ENCODE measurements around the gene EN2. TPM values are rescaled to one million over a fixed set of nuclear protein-coding genes. Genes with fewer than 3 reads are reported as not detected.

Gene EN2
- total RNA-seq, 1 experiment from 2014 or later, result 1.5 TPM

- in situ Hi-C loops (cut with HindIII; ENCODE audit: low pct_unique_long_range_greater_than_20kb, low sequenced_read_pairs) (no loop called here), intact Hi-C loops (cut with micrococcal nuclease; ENCODE audit: unreplicated experiment) (no loop called here)
- CTCF ChIA-PET, result no interaction called here
- ATAC-seq, result no peak
- TF ChIP-seq REST (IDR thresholded peaks at IDR 0.05; ENCODE audit: insufficient read depth in 1 of 2, low read depth in 2 of 2, low read length in 1 of 2) (no peak), POLR2AphosphoS5 (IDR thresholded peaks at IDR 0.05; ENCODE audit: low read depth, low read length) (no peak), TCF7L2 (IDR thresholded peaks at IDR 0.05; ENCODE audit: low read depth, low read length) (no peak), SIN3A (IDR thresholded peaks at IDR 0.05; ENCODE audit: borderline replicate concordance, insufficient read depth, low read depth, low read length) (no peak)
- TF ChIP-seq, protein P1, sequence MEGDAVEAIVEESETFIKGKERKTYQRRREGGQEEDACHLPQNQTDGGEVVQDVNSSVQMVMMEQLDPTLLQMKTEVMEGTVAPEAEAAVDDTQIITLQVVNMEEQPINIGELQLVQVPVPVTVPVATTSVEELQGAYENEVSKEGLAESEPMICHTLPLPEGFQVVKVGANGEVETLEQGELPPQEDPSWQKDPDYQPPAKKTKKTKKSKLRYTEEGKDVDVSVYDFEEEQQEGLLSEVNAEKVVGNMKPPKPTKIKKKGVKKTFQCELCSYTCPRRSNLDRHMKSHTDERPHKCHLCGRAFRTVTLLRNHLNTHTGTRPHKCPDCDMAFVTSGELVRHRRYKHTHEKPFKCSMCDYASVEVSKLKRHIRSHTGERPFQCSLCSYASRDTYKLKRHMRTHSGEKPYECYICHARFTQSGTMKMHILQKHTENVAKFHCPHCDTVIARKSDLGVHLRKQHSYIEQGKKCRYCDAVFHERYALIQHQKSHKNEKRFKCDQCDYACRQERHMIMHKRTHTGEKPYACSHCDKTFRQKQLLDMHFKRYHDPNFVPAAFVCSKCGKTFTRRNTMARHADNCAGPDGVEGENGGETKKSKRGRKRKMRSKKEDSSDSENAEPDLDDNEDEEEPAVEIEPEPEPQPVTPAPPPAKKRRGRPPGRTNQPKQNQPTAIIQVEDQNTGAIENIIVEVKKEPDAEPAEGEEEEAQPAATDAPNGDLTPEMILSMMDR (IDR thresholded peaks at IDR 0.05), result no peak
- POLR2A ChIA-PET, result interaction anchor here (0.6 kb wide), 2 partner anchors 20 to 26 kb away, joined by 3 to 6 read pairs; no protein-coding TSS in a partner anchor
- Histone ChIP-seq H3K36me3 (ENCODE audit: control insufficient read depth, insufficient read depth, low read length) (no peaks in the 10 kb centered on the region), H3K27ac (ENCODE audit: low read length) (no peak overlapping the region), H3K9me3 (ENCODE audit: control insufficient read depth, insufficient read depth, low read depth, low read length) (no peaks in the 10 kb centered on the region), H3K27me3 (ENCODE audit: control insufficient read depth, insufficient read depth, low read length) (peaks cover 9% of the 10 kb centered on the region), H3K4me3 (ENCODE audit: low read depth in 2 of 2, low read length in 2 of 2) (no peak overlapping the region), H3K4me1 (ENCODE audit: control insufficient read depth, insufficient read depth, low read length) (no peaks in the 10 kb centered on the region; the same call in 1 of the 2 replicates)
- BruUV-seq (replicated peaks), result no TSS peak
- DNase-seq (ENCODE audit: low read depth, low spot score), result no peak
Observed at GRCh38 chr7:155470686-155471638, 13.0 kb downstream of the EN2 start.

- DNase-seq (ENCODE audit: low read depth, low spot score) (no peak), ATAC-seq (no peak)
- Histone ChIP-seq H3K4me3 (ENCODE audit: low read depth in 2 of 2, low read length in 2 of 2) (no peak overlapping the region), H3K4me1 (ENCODE audit: control insufficient read depth, insufficient read depth, low read length) (no peaks in the 10 kb centered on the region; the same call in 1 of the 2 replicates), H3K36me3 (ENCODE audit: control insufficient read depth, insufficient read depth, low read length) (no peaks in the 10 kb centered on the region), H3K27ac (ENCODE audit: low read length) (no peak overlapping the region), H3K27me3 (ENCODE audit: control insufficient read depth, insufficient read depth, low read length) (peaks cover 14% of the 10 kb centered on the region), H3K9me3 (ENCODE audit: control insufficient read depth, insufficient read depth, low read depth, low read length) (no peaks in the 10 kb centered on the region)
- no TSS peak for BruUV-seq (replicated peaks)
- intact Hi-C loops (cut with micrococcal nuclease; ENCODE audit: unreplicated experiment) (no loop called here), in situ Hi-C loops (cut with HindIII; ENCODE audit: low pct_unique_long_range_greater_than_20kb, low sequenced_read_pairs) (no loop called here)
- POLR2A ChIA-PET, result no interaction called here
- TF ChIP-seq SIN3A (IDR thresholded peaks at IDR 0.05; ENCODE audit: borderline replicate concordance, insufficient read depth, low read depth, low read length), result no peak
- TF ChIP-seq POLR2AphosphoS5 (IDR thresholded peaks at IDR 0.05; ENCODE audit: low read depth, low read length), result no peak
- no peak for TF ChIP-seq REST (IDR thresholded peaks at IDR 0.05; ENCODE audit: insufficient read depth in 1 of 2, low read depth in 2 of 2, low read length in 1 of 2)
- TF ChIP-seq TCF7L2 (IDR thresholded peaks at IDR 0.05; ENCODE audit: low read depth, low read length), result no peak
- TF ChIP-seq, protein P1 (IDR thresholded peaks at IDR 0.05), result no peak
- CTCF ChIA-PET, result interaction anchor here (0.5 kb wide), 1 partner anchor 199 kb away, joined by 8 read pairs; no protein-coding TSS in a partner anchor
Observed at GRCh38 chr7:155471718-155472117, 13.8 kb downstream of the EN2 start.

Measured in Panc1 (cell line).